H1 (cell line): ENCODE data around the gene ARHGAP10. TPM values are rescaled to one million over a fixed set of nuclear protein-coding genes. Genes with fewer than 3 reads are reported as not detected.

Source experiments
- CBX5 ChIP-seq: fragments of 300-800, 300-1000 bp; sonication (generic); IDR thresholded peaks from 2 replicates; pipeline ENCODE4 v1.7.1; 2016; ENCODE audit warnings: antibody characterized with exemption, low read length, low read depth
- CTCF ChIP-seq, 3 experiments: IDR thresholded peaks; 1 replicate in 2 of 3; 2 replicates in 1 of 3; pipeline versions ENCODE4 v1.5.1 to v1.6.1; 2011; ENCODE audit warnings: low read length in 3 of 3, mild to moderate bottlenecking in 3 of 3, inconsistent platforms in 2 of 3, low read depth in 1 of 3, moderate library complexity in 1 of 3; ENCODE audit not compliant: insufficient read depth in 1 of 3; ENCODE audit errors: control extremely low read depth in 1 of 3
- KDM1A ChIP-seq: fragments of 200-600, 300-600 bp; sonication (generic); IDR thresholded peaks from 2 replicates; pipeline ENCODE4 v1.7.1; 2016; ENCODE audit warnings: mild to moderate bottlenecking, low read length, borderline replicate concordance
- POLR2AphosphoS5 ChIP-seq: IDR thresholded peaks from 2 replicates; pipeline ENCODE4 v1.6.1; 2011; ENCODE audit warnings: low read depth, low read length
- POU5F1 ChIP-seq: IDR thresholded peaks from 2 replicates; pipeline ENCODE4 v1.6.1; 2011; ENCODE audit warnings: low read depth, mild to moderate bottlenecking, low read length, moderate library complexity
- SP1 ChIP-seq: IDR thresholded peaks from 2 replicates; pipeline ENCODE4 v1.6.1; 2011; ENCODE audit warnings: low read depth, low read length
- SP2 ChIP-seq: IDR thresholded peaks from 2 replicates; pipeline ENCODE4 v1.6.1; 2012; ENCODE audit warnings: mild to moderate bottlenecking, low read length, inconsistent platforms
- TCF12 ChIP-seq: IDR thresholded peaks from 2 replicates; pipeline ENCODE4 v1.6.1; 2011; ENCODE audit warnings: low read depth, mild to moderate bottlenecking, low read length
- polyA plus RNA-seq, 7 experiments: library from polyadenylated mRNA; depleted of rRNA in 3 of 7; stranded (reverse) in 5 of 7; unstranded in 2 of 7; fragments of >200 nt in 5 of 7; fragments of 200-250 nt in 2 of 7; gene quantifications; 1 replicate in 5 of 7; 2 replicates in 1 of 7; 4 replicates in 1 of 7; pipeline versions ENCODE4 v1.2.1 to v1.2.3, GENCODE V29; 2011 to 2013; ENCODE audit warnings: missing spikeins in 2 of 7, mixed read lengths in 2 of 7
- total RNA-seq: library from RNA; stranded (reverse); fragmentation: NEBNext Ultra II Directional; extraction: Animal tissue kit (Norgen Biotek cat#: 25700); gene quantifications from 2 replicates; pipeline ENCODE4 v1.2.1, GENCODE V29; 2021
- TF ChIP-seq, protein P1 (sequence below): fragments of 300-600 bp; sonication (generic); IDR thresholded peaks from 2 replicates; pipeline ENCODE4 v1.7.1; 2012; ENCODE audit warnings: low read length, moderate library complexity, mild to moderate bottlenecking, inconsistent platforms; ENCODE audit not compliant: insufficient replicate concordance

ARHGAP10 gene
- total and polyA plus RNA-seq, 2 of the 8 experiments (the other 6 are each of a cell fraction or from before 2014, with no cell fraction given), result 3.7 to 6.1 TPM

DNA sequence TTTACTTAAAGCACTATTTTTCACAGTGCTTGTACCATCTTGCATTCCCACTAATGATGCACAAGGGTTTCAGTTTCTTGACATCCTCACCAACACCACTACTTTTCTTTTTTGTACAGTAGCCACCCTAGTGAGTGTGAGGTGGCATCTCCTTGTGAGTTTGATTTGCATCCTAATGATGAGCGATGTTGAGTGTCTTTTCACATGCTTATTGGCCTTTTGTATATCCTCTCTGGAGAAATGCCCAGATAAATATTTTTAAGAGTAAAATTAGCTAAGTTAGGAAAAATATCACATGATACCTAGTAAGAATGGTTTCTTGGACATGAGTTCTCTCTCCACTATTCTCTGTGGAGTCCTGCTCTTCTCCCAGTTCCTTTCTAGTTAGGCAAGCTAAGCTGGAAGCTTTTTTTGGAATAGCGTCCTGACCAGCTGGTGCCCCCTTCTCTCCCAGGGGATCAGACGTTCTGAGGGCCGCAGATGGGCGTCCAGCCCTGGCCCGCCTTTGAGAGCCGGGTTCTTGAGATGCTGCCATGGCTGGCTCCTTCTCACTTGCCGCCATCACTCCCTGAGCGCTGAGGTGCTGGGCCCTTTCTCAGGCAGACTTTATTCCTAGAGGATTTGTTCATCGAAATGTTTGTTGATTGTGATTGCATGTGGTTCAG, 132.1 kb downstream of the ARHGAP10 start (continued):
- TF ChIP-seq, protein P1, sequence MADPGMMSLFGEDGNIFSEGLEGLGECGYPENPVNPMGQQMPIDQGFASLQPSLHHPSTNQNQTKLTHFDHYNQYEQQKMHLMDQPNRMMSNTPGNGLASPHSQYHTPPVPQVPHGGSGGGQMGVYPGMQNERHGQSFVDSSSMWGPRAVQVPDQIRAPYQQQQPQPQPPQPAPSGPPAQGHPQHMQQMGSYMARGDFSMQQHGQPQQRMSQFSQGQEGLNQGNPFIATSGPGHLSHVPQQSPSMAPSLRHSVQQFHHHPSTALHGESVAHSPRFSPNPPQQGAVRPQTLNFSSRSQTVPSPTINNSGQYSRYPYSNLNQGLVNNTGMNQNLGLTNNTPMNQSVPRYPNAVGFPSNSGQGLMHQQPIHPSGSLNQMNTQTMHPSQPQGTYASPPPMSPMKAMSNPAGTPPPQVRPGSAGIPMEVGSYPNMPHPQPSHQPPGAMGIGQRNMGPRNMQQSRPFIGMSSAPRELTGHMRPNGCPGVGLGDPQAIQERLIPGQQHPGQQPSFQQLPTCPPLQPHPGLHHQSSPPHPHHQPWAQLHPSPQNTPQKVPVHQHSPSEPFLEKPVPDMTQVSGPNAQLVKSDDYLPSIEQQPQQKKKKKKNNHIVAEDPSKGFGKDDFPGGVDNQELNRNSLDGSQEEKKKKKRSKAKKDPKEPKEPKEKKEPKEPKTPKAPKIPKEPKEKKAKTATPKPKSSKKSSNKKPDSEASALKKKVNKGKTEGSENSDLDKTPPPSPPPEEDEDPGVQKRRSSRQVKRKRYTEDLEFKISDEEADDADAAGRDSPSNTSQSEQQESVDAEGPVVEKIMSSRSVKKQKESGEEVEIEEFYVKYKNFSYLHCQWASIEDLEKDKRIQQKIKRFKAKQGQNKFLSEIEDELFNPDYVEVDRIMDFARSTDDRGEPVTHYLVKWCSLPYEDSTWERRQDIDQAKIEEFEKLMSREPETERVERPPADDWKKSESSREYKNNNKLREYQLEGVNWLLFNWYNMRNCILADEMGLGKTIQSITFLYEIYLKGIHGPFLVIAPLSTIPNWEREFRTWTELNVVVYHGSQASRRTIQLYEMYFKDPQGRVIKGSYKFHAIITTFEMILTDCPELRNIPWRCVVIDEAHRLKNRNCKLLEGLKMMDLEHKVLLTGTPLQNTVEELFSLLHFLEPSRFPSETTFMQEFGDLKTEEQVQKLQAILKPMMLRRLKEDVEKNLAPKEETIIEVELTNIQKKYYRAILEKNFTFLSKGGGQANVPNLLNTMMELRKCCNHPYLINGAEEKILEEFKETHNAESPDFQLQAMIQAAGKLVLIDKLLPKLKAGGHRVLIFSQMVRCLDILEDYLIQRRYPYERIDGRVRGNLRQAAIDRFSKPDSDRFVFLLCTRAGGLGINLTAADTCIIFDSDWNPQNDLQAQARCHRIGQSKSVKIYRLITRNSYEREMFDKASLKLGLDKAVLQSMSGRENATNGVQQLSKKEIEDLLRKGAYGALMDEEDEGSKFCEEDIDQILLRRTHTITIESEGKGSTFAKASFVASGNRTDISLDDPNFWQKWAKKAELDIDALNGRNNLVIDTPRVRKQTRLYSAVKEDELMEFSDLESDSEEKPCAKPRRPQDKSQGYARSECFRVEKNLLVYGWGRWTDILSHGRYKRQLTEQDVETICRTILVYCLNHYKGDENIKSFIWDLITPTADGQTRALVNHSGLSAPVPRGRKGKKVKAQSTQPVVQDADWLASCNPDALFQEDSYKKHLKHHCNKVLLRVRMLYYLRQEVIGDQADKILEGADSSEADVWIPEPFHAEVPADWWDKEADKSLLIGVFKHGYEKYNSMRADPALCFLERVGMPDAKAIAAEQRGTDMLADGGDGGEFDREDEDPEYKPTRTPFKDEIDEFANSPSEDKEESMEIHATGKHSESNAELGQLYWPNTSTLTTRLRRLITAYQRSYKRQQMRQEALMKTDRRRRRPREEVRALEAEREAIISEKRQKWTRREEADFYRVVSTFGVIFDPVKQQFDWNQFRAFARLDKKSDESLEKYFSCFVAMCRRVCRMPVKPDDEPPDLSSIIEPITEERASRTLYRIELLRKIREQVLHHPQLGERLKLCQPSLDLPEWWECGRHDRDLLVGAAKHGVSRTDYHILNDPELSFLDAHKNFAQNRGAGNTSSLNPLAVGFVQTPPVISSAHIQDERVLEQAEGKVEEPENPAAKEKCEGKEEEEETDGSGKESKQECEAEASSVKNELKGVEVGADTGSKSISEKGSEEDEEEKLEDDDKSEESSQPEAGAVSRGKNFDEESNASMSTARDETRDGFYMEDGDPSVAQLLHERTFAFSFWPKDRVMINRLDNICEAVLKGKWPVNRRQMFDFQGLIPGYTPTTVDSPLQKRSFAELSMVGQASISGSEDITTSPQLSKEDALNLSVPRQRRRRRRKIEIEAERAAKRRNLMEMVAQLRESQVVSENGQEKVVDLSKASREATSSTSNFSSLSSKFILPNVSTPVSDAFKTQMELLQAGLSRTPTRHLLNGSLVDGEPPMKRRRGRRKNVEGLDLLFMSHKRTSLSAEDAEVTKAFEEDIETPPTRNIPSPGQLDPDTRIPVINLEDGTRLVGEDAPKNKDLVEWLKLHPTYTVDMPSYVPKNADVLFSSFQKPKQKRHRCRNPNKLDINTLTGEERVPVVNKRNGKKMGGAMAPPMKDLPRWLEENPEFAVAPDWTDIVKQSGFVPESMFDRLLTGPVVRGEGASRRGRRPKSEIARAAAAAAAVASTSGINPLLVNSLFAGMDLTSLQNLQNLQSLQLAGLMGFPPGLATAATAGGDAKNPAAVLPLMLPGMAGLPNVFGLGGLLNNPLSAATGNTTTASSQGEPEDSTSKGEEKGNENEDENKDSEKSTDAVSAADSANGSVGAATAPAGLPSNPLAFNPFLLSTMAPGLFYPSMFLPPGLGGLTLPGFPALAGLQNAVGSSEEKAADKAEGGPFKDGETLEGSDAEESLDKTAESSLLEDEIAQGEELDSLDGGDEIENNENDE, result no peak
- TF ChIP-seq KDM1A, result no peak
- no peak for TF ChIP-seq POU5F1
- TF ChIP-seq SP1, result no peak
- TF ChIP-seq CTCF (IDR thresholded peaks at IDR 0.05; ENCODE audit: control extremely low read depth in 1 of 3, insufficient read depth in 1 of 3, low read depth in 1 of 3, low read length in 3 of 3), result no peak
- no peak for TF ChIP-seq POLR2AphosphoS5
- TF ChIP-seq SP2, result no peak
- no peak for TF ChIP-seq TCF12
- no peak for TF ChIP-seq CBX5
